DND-41 (cell line): ENCODE data around the gene RAI14.
"Not testable (repeated sequence)": the region's sequence is repeated elsewhere in the genome, so short reads cannot be mapped to it uniquely, and the experiment has no call there.

Experiments used
- ATAC-seq: fragments of 200-7000 bp; cut with Tn5 transposase; 3 replicates; pipeline ENCODE4 v1.9.1; 2021; ENCODE audit warnings: low read depth; ENCODE audit not compliant: insufficient read depth
- DNase-seq: peaks from one replicate; pipeline ENCODE4 v3.0.0-alpha.2; 2020
- H2AFZ ChIP-seq: 2 replicates; pipeline ENCODE4 v1.6.0; 2012; ENCODE audit warnings: low read depth, low read length
- H3K27ac ChIP-seq: 2 replicates; pipeline ENCODE4 v1.5.1; 2012; ENCODE audit warnings: low read length, inconsistent platforms
- H3K27me3 ChIP-seq: fragments of 200-600 bp; sonication (generic); 2 replicates; pipeline ENCODE4 v1.6.0; 2012; ENCODE audit warnings: low read length, mild to moderate bottlenecking, inconsistent platforms; ENCODE audit not compliant: insufficient read depth, poor library complexity
- H3K36me3 ChIP-seq: 2 replicates; pipeline ENCODE4 v1.5.1; 2012; ENCODE audit warnings: low read length, inconsistent platforms; ENCODE audit not compliant: insufficient read depth
- H3K4me1 ChIP-seq: 2 replicates; pipeline ENCODE4 v1.5.1; 2012; ENCODE audit warnings: mild to moderate bottlenecking, low read length; ENCODE audit not compliant: insufficient read depth
- H3K4me2 ChIP-seq: 2 replicates; pipeline ENCODE4 v1.6.0; 2012; ENCODE audit warnings: mild to moderate bottlenecking, moderate library complexity, low read length, inconsistent platforms; ENCODE audit not compliant: insufficient read depth
- H3K4me3 ChIP-seq, 2 experiments: fragments of 200-600 bp in 1 of 2; shearing (Covaris generic) in 1 of 2; 2 replicates each; pipeline ENCODE4 v1.5.1; 2012 to 2016; ENCODE audit warnings: inconsistent platforms in 2 of 2, low read length in 2 of 2, mild to moderate bottlenecking in 2 of 2, low read depth in 1 of 2, moderate library complexity in 1 of 2
- H3K79me2 ChIP-seq: 2 replicates; pipeline ENCODE4 v1.6.0; 2012; ENCODE audit warnings: low read length, inconsistent platforms; ENCODE audit not compliant: insufficient read depth
- H3K9ac ChIP-seq: 2 replicates; pipeline ENCODE4 v1.6.0; 2012; ENCODE audit warnings: low read depth, mild to moderate bottlenecking, inconsistent platforms, low read length, moderate library complexity
- H3K9me3 ChIP-seq: 2 replicates; pipeline ENCODE4 v1.5.1; 2012; ENCODE audit warnings: low read length, moderate library complexity, mild to moderate bottlenecking, inconsistent platforms; ENCODE audit not compliant: insufficient read depth, severe bottlenecking
- H4K20me1 ChIP-seq: 2 replicates; pipeline ENCODE4 v1.6.0; 2012; ENCODE audit warnings: low read length; ENCODE audit not compliant: insufficient read depth
- CTCF ChIP-seq: IDR thresholded peaks from 2 replicates; pipeline ENCODE4 v1.5.1; 2012; ENCODE audit warnings: borderline replicate concordance, low read length, moderate library complexity, mild to moderate bottlenecking; ENCODE audit not compliant: poor library complexity, severe bottlenecking; ENCODE audit errors: extremely low read depth
- EZH2 ChIP-seq: IDR thresholded peaks from 3 replicates; pipeline ENCODE4 v1.6.1; 2012; ENCODE audit warnings: borderline replicate concordance, low read depth, mild to moderate bottlenecking, moderate library complexity, low read length, inconsistent platforms; ENCODE audit not compliant: severe bottlenecking

The RAI14 gene

GRCh38 chr5:34758514-34758913 lies 102.4 kb downstream of the RAI14 start:
- H2AFZ ChIP-seq, result no peak overlapping the region
- TF ChIP-seq CTCF, result no peak
- TF ChIP-seq EZH2, result no peak
- H3K4me3 ChIP-seq, result no peak overlapping the region
- H3K36me3 ChIP-seq, result no peaks in the 10 kb centered on the region
- H3K79me2 ChIP-seq, result no peaks in the 10 kb centered on the region
- no peaks in the 10 kb centered on the region for H4K20me1 ChIP-seq
- no peak overlapping the region for H3K27ac ChIP-seq
- no peak overlapping the region for H3K4me2 ChIP-seq
- no peaks in the 10 kb centered on the region for H3K4me1 ChIP-seq
- no peaks in the 10 kb centered on the region for H3K9me3 ChIP-seq
- DNase-seq, result no peak
- ATAC-seq, result no peak
- H3K27me3 ChIP-seq, result no peaks in the 10 kb centered on the region
- no peak overlapping the region for H3K9ac ChIP-seq

- not testable (repeated sequence) for H3K36me3 ChIP-seq, H3K9ac ChIP-seq, DNase-seq, H2AFZ ChIP-seq, H4K20me1 ChIP-seq, H3K4me1 ChIP-seq, H3K79me2 ChIP-seq, H3K4me3 ChIP-seq, ATAC-seq, H3K9me3 ChIP-seq, H3K4me2 ChIP-seq, H3K27me3 ChIP-seq, H3K27ac ChIP-seq
Measured at GRCh38 chr5:34759213-34759612, 103.1 kb downstream of the RAI14 start.

GRCh38 chr5:34765662-34766061 lies 109.5 kb downstream of the RAI14 start:
- H3K79me2 ChIP-seq, result no peaks in the 10 kb centered on the region
- TF ChIP-seq CTCF (no peak), EZH2 (no peak)
- H3K9ac ChIP-seq, result no peak overlapping the region
- H3K36me3 ChIP-seq, result no peaks in the 10 kb centered on the region
- DNase-seq, result no peak
- no peak overlapping the region for H2AFZ ChIP-seq
- H3K27me3 ChIP-seq, result no peaks in the 10 kb centered on the region
- H4K20me1 ChIP-seq, result no peaks in the 10 kb centered on the region
- H3K4me2 ChIP-seq, result no peak overlapping the region
- no peaks in the 10 kb centered on the region for H3K4me1 ChIP-seq
- no peak overlapping the region for H3K27ac ChIP-seq
- H3K4me3 ChIP-seq, result no peak overlapping the region
- ATAC-seq, result no peak
- no peaks in the 10 kb centered on the region for H3K9me3 ChIP-seq

GRCh38 chr5:34767180-34767579 lies 111.1 kb downstream of the RAI14 start:
- no peaks in the 10 kb centered on the region for H3K4me1 ChIP-seq
- DNase-seq (no peak), ATAC-seq (no peak)
- H3K27me3 ChIP-seq, result no peaks in the 10 kb centered on the region
- no peak overlapping the region for H3K4me3 ChIP-seq
- H3K4me2 ChIP-seq, result no peak overlapping the region
- no peaks in the 10 kb centered on the region for H3K9me3 ChIP-seq
- H3K9ac ChIP-seq, result no peak overlapping the region
- H3K36me3 ChIP-seq, result no peaks in the 10 kb centered on the region
- no peaks in the 10 kb centered on the region for H3K79me2 ChIP-seq
- no peak overlapping the region for H3K27ac ChIP-seq
- no peak for TF ChIP-seq CTCF
- TF ChIP-seq EZH2, result no peak
- no peaks in the 10 kb centered on the region for H4K20me1 ChIP-seq
- no peak overlapping the region for H2AFZ ChIP-seq
